GM12878 (cell line): ENCODE data around the gene GLA. TPM values are rescaled to one million over a fixed set of nuclear protein-coding genes. Genes with fewer than 3 reads are reported as not detected.

Experiments used
- ATAC-seq: fragments of 200-7000 bp; cut with Tn5 transposase; 3 replicates; pipeline ENCODE4 v1.9.1; 2020; ENCODE audit warnings: mild to moderate bottlenecking, moderate library complexity
- BruUV-seq: library from RNA; stranded (reverse); fragments of 400-500 nt; replicated peaks from 2 replicates; lab custom pipeline; 2021; lab: Mats Ljungman, UMichigan
- CTCF ChIA-PET: fragments of 300-600 bp; sonication (Branson Sonifier 250); formaldehyde crosslinking; extraction: SDS; loops from one replicate; lab custom pipeline; 2021; ENCODE audit warnings: inconsistent platforms; lab: Yijun Ruan, JAX
- POLR2A ChIA-PET: fragments of 350-600 bp; formaldehyde crosslinking; extraction: SDS; loops from one replicate; lab custom pipeline; 2021; ENCODE audit warnings: inconsistent platforms; lab: Charles Lee
- RAD21 ChIA-PET: fragments of 300-600 bp; sonication (Branson Sonifier 250); formaldehyde crosslinking; loops from one replicate; lab custom pipeline; 2023; ENCODE audit warnings: antibody characterized with exemption; ENCODE audit not compliant: unreplicated experiment; lab: Charles Lee
- SMC1A ChIA-PET: fragments of 300-600 bp; sonication (Branson Sonifier 250); formaldehyde crosslinking; loops from one replicate; lab custom pipeline; 2023; ENCODE audit not compliant: unreplicated experiment, uncharacterized antibody; lab: Charles Lee
- DNase-seq: peaks from one replicate; pipeline ENCODE4 v3.0.0-alpha.2; 2011; ENCODE audit warnings: low read depth, low spot score
- FAIRE-seq: peaks from 3 replicates; lab custom pipeline; 2011; peaks lifted over from hg19 to GRCh38; lab: Jason Lieb, UNC
- H2AFZ ChIP-seq: 2 replicates; pipeline ENCODE4 v1.6.0; 2011; ENCODE audit warnings: low read depth, low read length, control low read depth; ENCODE audit not compliant: control insufficient read depth
- H3K27ac ChIP-seq: 2 replicates; pipeline ENCODE4 v1.5.1; 2011; ENCODE audit warnings: control low read depth; ENCODE audit not compliant: control insufficient read depth, insufficient read depth
- H3K27me3 ChIP-seq, 2 experiments: replicated peaks in 1 of 2; 2 replicates each; pipeline versions ENCODE4 v1.6.0 to v1.6.1; 2011; ENCODE audit warnings: low read length in 1 of 2; ENCODE audit not compliant: control insufficient read depth in 2 of 2, insufficient read depth in 2 of 2
- H3K36me3 ChIP-seq, 2 experiments: 2 replicates each; pipeline ENCODE4 v1.5.1; 2011; ENCODE audit warnings: low read length in 1 of 2; ENCODE audit not compliant: control insufficient read depth in 2 of 2, insufficient read depth in 2 of 2
- H3K4me1 ChIP-seq: 2 replicates; pipeline ENCODE4 v1.6.1; 2011; ENCODE audit warnings: mild to moderate bottlenecking, low read length, moderate library complexity, mixed read lengths; ENCODE audit not compliant: control insufficient read depth, insufficient read depth
- H3K4me2 ChIP-seq: 2 replicates; pipeline ENCODE4 v1.6.0; 2011; ENCODE audit warnings: control low read depth; ENCODE audit not compliant: control insufficient read depth, insufficient read depth
- H3K4me3 ChIP-seq: fragments of 200-600 bp; sonication (generic); 2 replicates; pipeline ENCODE4 v1.5.1; 2016
- H3K79me2 ChIP-seq: 2 replicates; pipeline ENCODE4 v1.6.0; 2011; ENCODE audit warnings: low read length; ENCODE audit not compliant: control insufficient read depth, insufficient read depth
- H3K9ac ChIP-seq: 2 replicates; pipeline ENCODE4 v1.8.0; 2011; ENCODE audit warnings: low read length, control low read depth, mixed read lengths; ENCODE audit not compliant: control insufficient read depth, insufficient read depth
- H3K9me3 ChIP-seq: replicated peaks from 3 replicates; pipeline ENCODE4 v1.5.1; 2011; ENCODE audit warnings: mild to moderate bottlenecking, low read length; ENCODE audit not compliant: control insufficient read depth, insufficient read depth
- H4K20me1 ChIP-seq: 2 replicates; pipeline ENCODE4 v1.6.0; 2011; ENCODE audit not compliant: control insufficient read depth, insufficient read depth
- BCLAF1 ChIP-seq: fragments of 450-650 bp; IDR thresholded peaks from 2 replicates; pipeline ENCODE4 v1.6.1; 2017; ENCODE audit warnings: antibody characterized with exemption, mild to moderate bottlenecking, moderate library complexity
- CHD1 ChIP-seq: IDR thresholded peaks from 2 replicates; pipeline ENCODE4 v1.6.1; 2012; ENCODE audit warnings: low read depth, low read length, improper control_type of control experiment
- CHD2 ChIP-seq: IDR thresholded peaks from 2 replicates; pipeline ENCODE4 v1.6.1; 2011; ENCODE audit warnings: low read depth, low read length, improper control_type of control experiment, borderline replicate concordance
- CREM ChIP-seq: IDR thresholded peaks from 2 replicates; pipeline ENCODE4 v1.6.1; 2014; ENCODE audit warnings: antibody characterized with exemption, low read depth
- DPF2 ChIP-seq: fragments of 450-650 bp; IDR thresholded peaks from 2 replicates; pipeline ENCODE4 v1.6.1; 2017; ENCODE audit warnings: mild to moderate bottlenecking
- FOXM1 ChIP-seq: IDR thresholded peaks from 2 replicates; pipeline ENCODE4 v1.6.1; 2012; ENCODE audit warnings: low read depth, mild to moderate bottlenecking, inconsistent platforms, low read length, moderate library complexity
- LARP7 ChIP-seq: fragments of 450-650 bp; IDR thresholded peaks from 2 replicates; pipeline ENCODE4 v1.6.1; 2017; ENCODE audit warnings: mild to moderate bottlenecking
- MEF2A ChIP-seq: IDR thresholded peaks from 2 replicates; pipeline ENCODE4 v1.6.1; 2011; ENCODE audit warnings: low read depth, mild to moderate bottlenecking, low read length, moderate library complexity; ENCODE audit not compliant: insufficient read depth
- MTA2 ChIP-seq: fragments of 450-650 bp; IDR thresholded peaks from 2 replicates; pipeline ENCODE4 v1.6.1; 2016; ENCODE audit warnings: low read depth, mild to moderate bottlenecking, moderate library complexity
- NFXL1 ChIP-seq: fragments of 450-650 bp; IDR thresholded peaks from 2 replicates; pipeline ENCODE4 v1.6.1; 2017; ENCODE audit warnings: antibody characterized with exemption, mild to moderate bottlenecking, borderline replicate concordance
- NKRF ChIP-seq: fragments of 450-650 bp; conservative IDR thresholded peaks from 2 replicates; pipeline ENCODE4 v1.6.1; 2017; ENCODE audit warnings: mild to moderate bottlenecking, moderate library complexity
- POLR2A ChIP-seq: IDR thresholded peaks from 2 replicates; pipeline ENCODE4 v1.6.1; 2011; ENCODE audit warnings: low read depth, mild to moderate bottlenecking, low read length
- RBBP5 ChIP-seq: fragments of 200-600 bp; sonication (generic); conservative IDR thresholded peaks from 2 replicates; pipeline ENCODE4 v1.6.1; 2016
- SMC3 ChIP-seq: IDR thresholded peaks from 2 replicates; pipeline ENCODE4 v1.6.1; 2011; ENCODE audit warnings: low read length, improper control_type of control experiment, borderline replicate concordance
- TAF1 ChIP-seq: IDR thresholded peaks from 2 replicates; pipeline ENCODE4 v1.6.1; 2011; ENCODE audit warnings: mild to moderate bottlenecking, low read depth, low read length, borderline replicate concordance
- WRNIP1 ChIP-seq: IDR thresholded peaks from 2 replicates; pipeline ENCODE4 v1.6.1; 2011; ENCODE audit warnings: low read depth, low read length, improper control_type of control experiment, borderline replicate concordance
- ZNF622 ChIP-seq: fragments of 450-650 bp; IDR thresholded peaks from 2 replicates; pipeline ENCODE4 v1.6.1; 2017; ENCODE audit warnings: mild to moderate bottlenecking, inconsistent platforms
- WGBS: methylation state at CpG from one replicate; pipeline ENCODE4 v1.1.6; 2016; ENCODE audit warnings: low lambda C conversion rate; ENCODE audit not compliant: insufficient replicate concordance, insufficient coverage; ENCODE audit errors: missing lambda C conversion rate; 5-methylcytosine and 5-hydroxymethylcytosine counted together
- in situ Hi-C: fragments of 300-500 bp; cut with MboI; formaldehyde crosslinking; loops from 9 replicates; pipeline ENCODE4 v1.14.3; 2018; ENCODE audit warnings: mixed read lengths
- intact Hi-C: fragments of 100-400 bp; cut with micrococcal nuclease; formaldehyde crosslinking; loops from one replicate; pipeline ENCODE4 v1.14.2; 2022; ENCODE audit not compliant: unreplicated experiment
- polyA plus RNA-seq, 11 experiments: library from polyadenylated mRNA; depleted of rRNA in 4 of 11; unstranded in 6 of 11; stranded (reverse) in 5 of 11; fragments of >200 nt; fragmentation: Nextera tagmentation in 4 of 11; fragmentation: Illumina TruSeq in 1 of 11; extraction: Ambion mirVana in 4 of 11; extraction: Trizol in 1 of 11; gene quantifications; 1 replicate in 1 of 11; 2 replicates in 10 of 11; pipeline versions ENCODE4 v1.2.1 to v1.2.3, GENCODE V29; 2011 to 2016; ENCODE audit warnings: inconsistent platforms in 2 of 11, missing spikeins in 2 of 11, low read depth in 1 of 11
- total RNA-seq, 4 experiments: library from RNA; depleted of rRNA in 3 of 4; stranded (reverse); fragments of >200 nt in 3 of 4; fragmentation: Illumina TruSeq in 1 of 4; extraction: Trizol in 1 of 4; gene quantifications; 2 replicates each; pipeline versions ENCODE4 v1.2.1 to v1.2.3, GENCODE V29; 2013 to 2021
- TF ChIP-seq, protein P1 (sequence below): fragments of 450-650 bp; IDR thresholded peaks from 2 replicates; pipeline ENCODE4 v1.6.1; 2017; ENCODE audit warnings: mild to moderate bottlenecking, moderate library complexity

GLA gene
- total and polyA plus RNA-seq, 10 of the 15 experiments (the other 5 are each of a cell fraction or from before 2014, with no cell fraction given) = 23.8 to 66.4 (median 29.1) TPM

DNA sequence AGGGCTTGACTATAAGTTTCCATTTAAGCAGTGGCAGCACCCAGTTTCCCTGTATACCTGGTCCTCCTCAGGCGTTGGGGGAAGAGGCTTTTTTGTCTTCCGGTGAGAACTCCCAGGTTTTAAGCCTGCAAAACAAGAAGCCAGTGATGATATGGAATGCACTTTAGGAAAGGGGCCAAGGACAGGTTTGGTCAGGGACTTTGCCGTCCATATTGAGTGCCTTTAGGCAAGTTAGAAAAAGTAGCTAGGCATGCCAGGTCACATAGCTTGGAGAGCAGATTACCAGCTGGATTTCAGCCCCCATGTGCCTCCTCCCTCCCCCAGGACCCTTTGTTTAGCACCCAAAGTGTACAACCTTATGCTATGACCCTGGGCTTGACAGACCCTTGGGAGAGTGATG is 45.6 kb downstream of the GLA start:
- DNase-seq = no peak
- no peak for FAIRE-seq
- CTCF ChIA-PET = no interaction called here
- H3K9ac ChIP-seq = no peak overlapping the region
- SMC1A ChIA-PET = no interaction called here
- no TSS peak for BruUV-seq
- POLR2A ChIA-PET = no interaction called here
- 69% methylated on average over 3 of the region's 3 CpGs for WGBS
- H3K27ac ChIP-seq = no peak overlapping the region
- no peak overlapping the region for H3K4me3 ChIP-seq
- no peak overlapping the region for H3K4me2 ChIP-seq
- H3K36me3 ChIP-seq = peaks cover 8 to 15% of the 10 kb centered on the region in 2 experiments
- H4K20me1 ChIP-seq = no peaks in the 10 kb centered on the region
- H3K27me3 ChIP-seq = no peaks in the 10 kb centered on the region
- in situ Hi-C loops = no loop called here
- RAD21 ChIA-PET = no interaction called here
- H3K9me3 ChIP-seq = no peaks in the 10 kb centered on the region
- H2AFZ ChIP-seq = no peak overlapping the region
- no peak for ATAC-seq
- no peaks in the 10 kb centered on the region for H3K79me2 ChIP-seq
- H3K4me1 ChIP-seq = no peaks in the 10 kb centered on the region
- intact Hi-C loops = no loop called here
- no peak for TF ChIP-seq CHD2
- no peak for TF ChIP-seq LARP7
- no peak for TF ChIP-seq ZNF622
- TF ChIP-seq CREM = no peak
- no peak for TF ChIP-seq CHD1
- TF ChIP-seq, protein P1, sequence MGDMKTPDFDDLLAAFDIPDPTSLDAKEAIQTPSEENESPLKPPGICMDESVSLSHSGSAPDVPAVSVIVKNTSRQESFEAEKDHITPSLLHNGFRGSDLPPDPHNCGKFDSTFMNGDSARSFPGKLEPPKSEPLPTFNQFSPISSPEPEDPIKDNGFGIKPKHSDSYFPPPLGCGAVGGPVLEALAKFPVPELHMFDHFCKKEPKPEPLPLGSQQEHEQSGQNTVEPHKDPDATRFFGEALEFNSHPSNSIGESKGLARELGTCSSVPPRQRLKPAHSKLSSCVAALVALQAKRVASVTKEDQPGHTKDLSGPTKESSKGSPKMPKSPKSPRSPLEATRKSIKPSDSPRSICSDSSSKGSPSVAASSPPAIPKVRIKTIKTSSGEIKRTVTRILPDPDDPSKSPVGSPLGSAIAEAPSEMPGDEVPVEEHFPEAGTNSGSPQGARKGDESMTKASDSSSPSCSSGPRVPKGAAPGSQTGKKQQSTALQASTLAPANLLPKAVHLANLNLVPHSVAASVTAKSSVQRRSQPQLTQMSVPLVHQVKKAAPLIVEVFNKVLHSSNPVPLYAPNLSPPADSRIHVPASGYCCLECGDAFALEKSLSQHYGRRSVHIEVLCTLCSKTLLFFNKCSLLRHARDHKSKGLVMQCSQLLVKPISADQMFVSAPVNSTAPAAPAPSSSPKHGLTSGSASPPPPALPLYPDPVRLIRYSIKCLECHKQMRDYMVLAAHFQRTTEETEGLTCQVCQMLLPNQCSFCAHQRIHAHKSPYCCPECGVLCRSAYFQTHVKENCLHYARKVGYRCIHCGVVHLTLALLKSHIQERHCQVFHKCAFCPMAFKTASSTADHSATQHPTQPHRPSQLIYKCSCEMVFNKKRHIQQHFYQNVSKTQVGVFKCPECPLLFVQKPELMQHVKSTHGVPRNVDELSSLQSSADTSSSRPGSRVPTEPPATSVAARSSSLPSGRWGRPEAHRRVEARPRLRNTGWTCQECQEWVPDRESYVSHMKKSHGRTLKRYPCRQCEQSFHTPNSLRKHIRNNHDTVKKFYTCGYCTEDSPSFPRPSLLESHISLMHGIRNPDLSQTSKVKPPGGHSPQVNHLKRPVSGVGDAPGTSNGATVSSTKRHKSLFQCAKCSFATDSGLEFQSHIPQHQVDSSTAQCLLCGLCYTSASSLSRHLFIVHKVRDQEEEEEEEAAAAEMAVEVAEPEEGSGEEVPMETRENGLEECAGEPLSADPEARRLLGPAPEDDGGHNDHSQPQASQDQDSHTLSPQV = no peak
- TF ChIP-seq TAF1 = no peak
- no peak for TF ChIP-seq SMC3
- no peak for TF ChIP-seq NKRF
- TF ChIP-seq BCLAF1 = no peak
- no peak for TF ChIP-seq DPF2
- TF ChIP-seq MEF2A = no peak
- no peak for TF ChIP-seq WRNIP1
- no peak for TF ChIP-seq POLR2A
- TF ChIP-seq NFXL1 = no peak
- no peak for TF ChIP-seq RBBP5
- no peak for TF ChIP-seq FOXM1
- TF ChIP-seq MTA2 = no peak
